Measurements from ENCODE around the gene PDCD7.

DNA sequence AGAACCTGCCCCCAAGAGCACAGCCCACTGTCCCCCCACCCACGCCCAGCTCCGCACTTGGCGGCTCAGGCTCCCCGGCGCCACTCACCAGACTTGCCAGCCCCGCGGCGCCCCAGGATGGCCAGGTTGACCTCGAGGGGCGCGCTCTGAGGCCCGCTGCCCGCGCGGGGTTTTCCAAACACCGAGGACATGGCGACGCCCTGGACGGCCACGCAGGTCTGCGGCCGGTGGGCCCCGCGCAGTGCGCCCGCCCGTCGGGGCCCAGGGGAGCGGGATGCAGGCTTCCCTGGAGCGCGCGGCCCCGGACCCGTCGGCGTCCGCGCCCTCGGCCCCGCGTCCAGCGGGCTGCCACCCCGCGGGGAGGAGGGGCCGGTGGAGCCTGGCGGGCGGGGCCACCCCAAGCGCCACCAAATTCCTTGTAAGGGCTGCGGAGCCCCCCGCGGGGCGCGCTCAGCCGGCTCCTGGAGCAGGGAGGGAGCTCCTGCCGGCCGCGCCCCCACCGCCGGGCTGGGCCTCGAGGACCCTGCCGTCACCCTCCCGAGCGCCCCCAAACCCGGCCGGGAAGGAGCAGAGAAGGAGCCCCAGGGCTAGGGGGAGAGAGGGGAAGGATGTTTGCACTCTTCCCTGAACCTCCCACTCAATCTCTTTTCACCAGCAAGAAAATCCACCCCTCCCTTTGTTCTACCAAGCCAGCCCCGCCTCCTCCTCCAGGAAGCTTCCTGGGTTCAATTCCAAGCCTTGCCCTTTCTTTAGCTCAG, 65.8 kb downstream of the PDCD7 start, which contains the start of gene RASL12:
- TF ChIP-seq SMC3 (IDR thresholded peaks at IDR 0.05; ENCODE audit: low read length), result no peak
- TF ChIP-seq SNRNP70 (IDR thresholded peaks at IDR 0.05; ENCODE audit: low read depth, low read length), result no peak

Measured in HepG2 (cell line).